PFSK-1 (cell line): ENCODE results near the gene GTF2F1.

Experiments
- FOXP2 ChIP-seq: optimal IDR thresholded peaks from 2 replicates; pipeline ENCODE3; 2011; ENCODE audit warnings: borderline replicate concordance, control low read depth, inconsistent platforms; ENCODE audit not compliant: insufficient read depth; ENCODE audit errors: extremely low read length, extremely low read depth
- POLR2AphosphoS5 ChIP-seq: IDR thresholded peaks from 2 replicates; pipeline ENCODE4 v1.6.1; 2012; ENCODE audit warnings: low read depth, mild to moderate bottlenecking, control low read depth, low read length, moderate library complexity
- REST ChIP-seq, 2 experiments: IDR thresholded peaks; 2 replicates each; pipeline versions ENCODE4 v1.6.1 to v1.8.0; 2011 to 2012; ENCODE audit warnings: low read depth in 2 of 2, low read length in 2 of 2, control low read depth in 1 of 2, inconsistent platforms in 1 of 2, mild to moderate bottlenecking in 1 of 2, moderate library complexity in 1 of 2; ENCODE audit not compliant: insufficient read depth in 1 of 2
- SIN3A ChIP-seq: IDR thresholded peaks from 2 replicates; pipeline ENCODE4 v1.6.1; 2012; ENCODE audit warnings: mild to moderate bottlenecking, low read length, moderate library complexity, borderline replicate concordance; ENCODE audit not compliant: insufficient read depth
- TAF1 ChIP-seq: IDR thresholded peaks from 2 replicates; pipeline ENCODE4 v1.6.1; 2012; ENCODE audit warnings: low read length, control low read depth, borderline replicate concordance; ENCODE audit not compliant: insufficient read depth

Gene GTF2F1

DNA sequence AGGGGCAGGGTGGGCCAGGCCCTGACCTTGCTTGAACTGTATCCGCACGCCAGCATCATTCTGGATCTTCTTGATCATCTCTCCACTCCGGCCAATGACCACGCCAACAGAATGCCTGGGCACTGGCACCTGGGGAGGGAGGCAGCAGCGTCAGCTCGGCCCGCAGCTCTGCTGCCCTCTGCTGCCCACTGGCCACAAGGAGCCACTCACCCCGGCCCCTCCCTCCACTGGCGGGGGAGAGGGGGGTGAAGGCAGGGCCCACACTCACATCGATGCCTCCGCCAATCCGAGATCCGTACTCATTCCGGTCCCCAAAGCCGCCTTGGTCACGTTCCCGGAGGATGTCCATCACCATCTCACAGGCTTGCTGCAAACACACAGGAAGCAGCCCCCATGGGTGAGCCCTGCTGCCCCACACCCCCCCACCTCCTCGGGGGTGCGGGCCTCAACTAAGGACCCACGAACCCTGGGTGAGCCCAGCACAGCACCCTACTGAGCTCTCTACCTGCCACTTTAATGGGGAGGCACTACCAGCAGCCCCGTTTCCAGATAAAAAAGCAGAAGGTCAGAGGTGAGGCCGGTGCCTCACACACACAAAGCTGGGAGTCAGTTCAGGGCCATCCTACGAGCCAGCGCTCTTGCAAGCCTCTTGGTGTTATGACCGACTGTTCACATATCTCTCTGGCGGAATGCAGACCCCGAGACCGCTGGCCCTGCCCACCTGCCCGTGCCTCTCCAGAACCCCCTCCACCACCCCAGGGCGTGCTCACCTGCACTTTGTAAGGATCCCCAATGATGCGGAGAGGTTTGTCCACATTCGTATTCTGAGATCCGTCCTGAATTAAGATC lies 25.0 kb upstream of the GTF2F1 start:
- TF ChIP-seq SIN3A (no peak), FOXP2 (no peak), POLR2AphosphoS5 (no peak), TAF1 (no peak), REST (IDR thresholded peaks at IDR 0.05; ENCODE audit: insufficient read depth in 1 of 2, low read depth in 2 of 2, low read length in 2 of 2) (no peak)

DNA sequence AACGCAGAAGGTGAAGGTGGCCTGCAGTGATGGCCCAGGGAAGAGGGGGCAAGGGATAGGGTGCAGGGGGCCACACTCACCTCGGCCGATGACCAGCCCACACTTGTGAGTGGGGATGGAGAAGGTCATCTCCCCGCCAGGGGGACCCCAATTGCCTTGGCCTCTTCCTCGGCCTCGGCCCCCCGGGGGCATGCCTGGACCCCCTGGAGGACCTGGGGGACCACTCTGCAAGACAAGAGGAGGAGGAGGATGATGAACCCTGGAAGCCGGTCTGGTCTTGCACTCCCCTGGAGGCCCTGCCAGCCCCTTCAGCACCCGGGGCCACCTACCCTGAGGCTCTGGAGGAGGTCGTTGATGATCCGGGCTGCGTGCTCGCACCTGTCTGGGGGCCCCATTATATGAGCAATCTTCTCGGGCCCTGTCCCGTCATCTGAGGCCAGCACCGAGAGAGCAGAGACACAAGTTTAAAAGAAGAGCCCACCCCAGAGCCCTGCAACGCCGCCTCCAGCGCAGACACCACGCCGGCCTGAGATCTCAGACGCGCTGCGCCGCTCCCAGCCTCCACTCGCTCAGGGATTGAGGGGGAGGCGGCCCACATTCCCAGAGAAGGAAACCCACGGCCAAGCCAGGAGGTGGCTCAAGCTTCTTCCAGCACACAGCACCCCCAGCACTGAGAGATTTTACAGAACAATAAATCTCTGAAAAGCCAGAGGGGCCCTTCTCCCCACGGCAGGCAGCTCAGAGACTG lies 23.9 kb upstream of the GTF2F1 start:
- no peak for TF ChIP-seq FOXP2
- no peak for TF ChIP-seq POLR2AphosphoS5

DNA sequence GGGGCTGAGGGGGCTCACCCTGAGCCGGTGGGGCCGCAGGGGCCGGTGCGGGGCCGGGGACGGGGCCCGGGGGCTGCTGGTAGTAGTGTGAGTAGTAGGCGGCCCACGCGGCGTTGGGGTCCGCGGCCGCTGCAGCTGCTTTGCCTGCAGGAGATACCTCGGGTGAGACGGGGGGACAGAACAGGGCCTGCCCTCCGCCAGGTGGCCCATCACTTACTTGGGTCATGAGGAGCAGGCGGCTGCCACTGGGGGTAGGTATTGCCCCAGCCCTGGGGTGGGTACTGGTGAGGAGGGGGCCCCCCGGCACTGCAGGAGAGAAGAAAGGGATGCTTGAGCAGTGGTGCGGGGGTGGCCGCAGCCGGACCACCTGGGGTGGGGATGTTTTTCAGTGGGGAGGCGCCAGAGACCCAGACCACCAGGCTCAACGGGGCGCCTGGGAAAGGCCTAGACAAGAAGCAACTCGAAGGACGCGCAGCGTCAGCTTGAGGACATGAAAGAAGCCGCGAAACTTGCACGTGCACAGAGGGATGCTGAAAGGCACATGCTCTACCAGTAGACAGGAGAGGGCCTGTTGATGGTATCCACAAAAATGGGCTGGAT lies 22.7 kb upstream of the GTF2F1 start:
- TF ChIP-seq REST (IDR thresholded peaks at IDR 0.05; ENCODE audit: insufficient read depth in 1 of 2, low read depth in 2 of 2, low read length in 2 of 2) (no peak), SIN3A (no peak)

DNA sequence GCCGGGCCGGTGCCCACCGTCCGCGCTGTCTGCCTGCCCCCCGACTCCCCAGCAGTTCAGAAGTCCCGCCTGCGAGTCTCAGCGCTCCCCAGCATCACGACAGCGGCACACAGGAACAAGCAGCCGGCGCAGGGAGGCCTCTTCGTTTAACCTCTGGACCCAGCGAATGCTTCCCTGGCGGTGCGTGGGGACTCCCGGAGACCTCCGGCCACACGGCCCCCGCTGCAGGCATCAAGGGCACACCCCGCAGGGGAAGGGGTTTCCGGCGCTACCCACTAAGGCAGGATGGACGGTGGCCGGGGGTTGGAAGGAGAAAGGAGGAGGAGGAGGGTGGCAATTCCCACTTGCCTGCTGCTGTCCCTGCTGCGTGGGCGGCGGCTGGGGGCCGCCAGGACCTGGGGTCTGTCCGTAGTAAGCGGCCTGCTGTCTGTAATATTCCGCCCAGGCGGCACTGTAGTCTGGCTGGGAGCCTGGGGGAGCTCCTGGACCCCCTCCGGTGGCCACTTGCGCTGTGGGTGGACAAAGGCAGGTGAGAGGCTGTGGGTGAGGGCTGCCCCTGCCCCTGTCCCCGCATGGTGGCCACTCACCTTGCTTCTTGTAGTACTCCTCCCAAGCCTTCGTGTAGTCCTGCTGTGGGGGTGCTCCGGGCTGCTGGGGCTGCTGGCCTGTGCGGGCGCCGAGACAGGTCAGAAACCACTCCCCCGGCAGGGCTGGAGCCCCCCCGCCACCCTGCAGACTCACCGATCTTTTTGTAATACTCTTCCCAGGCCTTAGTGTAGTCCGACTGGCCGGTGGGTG lies 22.0 kb upstream of the GTF2F1 start:
- TF ChIP-seq POLR2AphosphoS5, result no peak
- no peak for TF ChIP-seq TAF1
- no peak for TF ChIP-seq FOXP2
- no peak for TF ChIP-seq SIN3A
- no peak for TF ChIP-seq REST (IDR thresholded peaks at IDR 0.05; ENCODE audit: insufficient read depth in 1 of 2, low read depth in 2 of 2, low read length in 2 of 2)

DNA sequence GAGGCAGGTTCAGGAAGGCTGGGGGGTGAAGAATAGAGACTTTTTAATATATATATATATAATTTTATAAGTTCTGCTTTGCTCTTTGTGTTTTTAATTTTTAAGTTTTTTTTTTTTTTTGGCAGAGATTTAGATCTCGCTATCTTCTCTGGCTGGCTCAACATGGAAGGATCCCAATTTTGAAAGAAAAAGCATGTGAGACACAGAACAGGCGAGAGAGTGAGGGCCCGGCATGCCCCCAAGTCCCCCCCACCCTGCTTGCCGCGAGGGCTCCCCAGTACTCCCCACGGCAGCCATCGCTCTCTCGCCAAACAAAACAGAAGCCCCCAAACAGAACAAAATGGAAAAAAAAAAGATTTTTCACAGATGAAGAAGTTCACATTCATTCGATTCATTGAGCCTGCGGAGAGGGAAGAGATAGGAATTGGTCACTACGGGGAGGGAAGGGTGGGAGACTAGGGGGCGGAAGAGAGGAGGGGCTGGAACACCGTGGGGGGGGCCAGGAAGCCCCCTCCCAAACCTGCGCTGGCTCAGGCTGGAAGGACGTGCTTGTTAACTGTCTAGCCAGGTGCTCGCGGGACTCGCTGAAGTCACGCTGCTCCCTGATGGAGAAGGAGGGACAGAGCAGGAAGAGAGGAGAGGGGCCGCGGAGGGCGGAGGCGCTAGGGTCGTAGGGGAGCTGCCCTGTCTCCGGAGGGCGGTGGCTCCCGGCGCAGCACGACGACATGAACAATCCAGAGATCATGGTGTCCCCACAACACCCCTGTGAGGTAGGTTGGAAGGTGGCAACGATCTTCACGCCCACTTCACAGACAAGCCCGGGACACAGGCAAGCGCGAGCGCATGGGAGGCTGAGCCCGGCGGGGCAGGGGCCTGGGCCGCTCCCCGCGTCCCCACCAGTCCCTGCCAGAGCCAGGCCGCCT lies 21.0 kb upstream of the GTF2F1 start:
- TF ChIP-seq SIN3A (no peak), TAF1 (no peak), FOXP2 (no peak), REST (IDR thresholded peaks at IDR 0.05; ENCODE audit: insufficient read depth in 1 of 2, low read depth in 2 of 2, low read length in 2 of 2) (no peak), POLR2AphosphoS5 (no peak)
